HepG2 (cell line): ENCODE measurements around the gene TTC23. TPM values are rescaled to one million over a fixed set of nuclear protein-coding genes. Genes with fewer than 3 reads are reported as not detected.

ENCODE experiments used
- ATAC-seq: fragments of 200-7000 bp; cut with Tn5 transposase; 3 replicates; pipeline ENCODE4 v1.9.1; 2020; ENCODE audit warnings: mild to moderate bottlenecking, moderate library complexity
- BruUV-seq: library from RNA; stranded (reverse); fragments of 400-500 nt; replicated peaks from 2 replicates; lab custom pipeline; 2021; lab: Mats Ljungman, UMichigan
- CTCF ChIA-PET: fragments of 300-600 bp; formaldehyde crosslinking; extraction: SDS; loops from one replicate; lab custom pipeline; 2021; ENCODE audit warnings: low total read pairs, inconsistent platforms, low intra/inter-chr PET ratio; lab: Yijun Ruan, JAX
- POLR2A ChIA-PET: fragments of 350-600 bp; sonication (Branson Sonifier 250); formaldehyde crosslinking; loops from one replicate; lab custom pipeline; 2020; ENCODE audit warnings: antibody characterized with exemption, inconsistent platforms; lab: Yijun Ruan, JAX
- DNase-seq: peaks from one replicate; pipeline ENCODE4 v3.0.0-alpha.2; 2015; ENCODE audit warnings: low spot score
- FAIRE-seq: peaks from 3 replicates; lab custom pipeline; 2011; peaks lifted over from hg19 to GRCh38; lab: Jason Lieb, UNC
- H2AFZ ChIP-seq: one replicate; pipeline ENCODE4 v1.6.1; 2011; ENCODE audit warnings: low read length, inconsistent platforms
- H3K27ac ChIP-seq: fragments of 300-600 bp; 3 replicates; pipeline ENCODE4 v1.8.0; 2011; ENCODE audit warnings: mixed run types, mild to moderate bottlenecking, mixed read lengths, low read length, inconsistent platforms; ENCODE audit not compliant: insufficient read depth; ENCODE audit errors: extremely low read length
- H3K27me3 ChIP-seq, 2 experiments: fragments of 200-600 bp in 1 of 2; 2 replicates in 1 of 2; 3 replicates in 1 of 2; pipeline versions ENCODE4 v1.6.0 to v1.8.0; 2011; ENCODE audit warnings: low read length in 2 of 2, mild to moderate bottlenecking in 2 of 2, moderate library complexity in 2 of 2, inconsistent platforms in 1 of 2; ENCODE audit not compliant: insufficient read depth in 2 of 2, control insufficient read depth in 1 of 2
- H3K36me3 ChIP-seq, 2 experiments: fragments of 200-600 bp in 1 of 2; replicated peaks in 1 of 2; 2 replicates in 1 of 2; 3 replicates in 1 of 2; pipeline versions ENCODE4 v1.5.1 to v1.8.0; 2011; ENCODE audit warnings: low read length in 2 of 2, inconsistent platforms in 1 of 2; ENCODE audit not compliant: insufficient read depth in 2 of 2, control insufficient read depth in 1 of 2
- H3K4me1 ChIP-seq: 2 replicates; pipeline ENCODE4 v1.5.1; 2012; ENCODE audit warnings: low read length, inconsistent platforms; ENCODE audit not compliant: insufficient read depth
- H3K4me2 ChIP-seq: 2 replicates; pipeline ENCODE4 v1.6.0; 2011; ENCODE audit warnings: low read depth, low read length, inconsistent platforms
- H3K4me3 ChIP-seq, 3 experiments: fragments of 200-600 bp in 1 of 3; sonication (generic), shearing (Covaris generic) in 1 of 3; replicated peaks in 1 of 3; 2 replicates each; pipeline ENCODE4 v1.5.1; 2011 to 2016; ENCODE audit warnings: low read length in 3 of 3, inconsistent platforms in 2 of 3, low read depth in 2 of 3, mild to moderate bottlenecking in 2 of 3, control low read depth in 1 of 3, mixed read lengths in 1 of 3; ENCODE audit not compliant: insufficient read depth in 1 of 3
- H3K79me2 ChIP-seq: one replicate; pipeline ENCODE4 v1.6.1; 2011; ENCODE audit warnings: low read length, inconsistent platforms; ENCODE audit not compliant: insufficient read depth
- H3K9ac ChIP-seq: 2 replicates; pipeline ENCODE4 v1.6.0; 2011; ENCODE audit warnings: mild to moderate bottlenecking, low read depth, low read length, inconsistent platforms; ENCODE audit not compliant: insufficient read depth
- H3K9me3 ChIP-seq: 2 replicates; pipeline ENCODE4 v1.5.1; 2012; ENCODE audit warnings: mild to moderate bottlenecking, low read length
- H4K20me1 ChIP-seq: 2 replicates; pipeline ENCODE4 v1.6.0; 2011; ENCODE audit warnings: inconsistent platforms, mild to moderate bottlenecking, low read length, moderate library complexity; ENCODE audit not compliant: insufficient read depth
- AGO1 ChIP-seq: fragments of 200-400 bp; formaldehyde crosslinking; IDR thresholded peaks from 2 replicates; pipeline ENCODE4 v1.6.1; 2017; ENCODE audit warnings: mild to moderate bottlenecking, low read depth, low read length, moderate library complexity; ENCODE audit not compliant: poor library complexity, severe bottlenecking
- KLF12 ChIP-seq: sonication (generic); formaldehyde crosslinking; IDR thresholded peaks from 2 replicates; pipeline ENCODE4 v1.4.0; 2020; ENCODE audit warnings: missing genetic modification reagents, borderline replicate concordance
- POGZ ChIP-seq: sonication (generic); formaldehyde crosslinking; IDR thresholded peaks from 2 replicates; pipeline ENCODE4 v1.4.0; 2020; ENCODE audit warnings: mild to moderate bottlenecking, missing genetic modification reagents
- RAD51 ChIP-seq: fragments of 450-650 bp; IDR thresholded peaks from 2 replicates; pipeline ENCODE4 v1.6.1; 2016; ENCODE audit warnings: borderline replicate concordance
- TOPORS ChIP-seq: sonication (generic); formaldehyde crosslinking; IDR thresholded peaks from 2 replicates; pipeline ENCODE4 v1.8.0; 2023; ENCODE audit warnings: mild to moderate bottlenecking, missing genetic modification reagents
- ZFP1 ChIP-seq: IDR thresholded peaks from 2 replicates; pipeline ENCODE4 v1.6.1; 2016
- ZMYM4 ChIP-seq: sonication (generic); formaldehyde crosslinking; IDR thresholded peaks from 2 replicates; pipeline ENCODE4 v1.8.1; 2023; ENCODE audit warnings: mild to moderate bottlenecking, missing genetic modification reagents
- ZNF333 ChIP-seq: sonication (generic); formaldehyde crosslinking; IDR thresholded peaks from 2 replicates; pipeline ENCODE4 v1.4.0; 2020; ENCODE audit warnings: mild to moderate bottlenecking, missing genetic modification reagents, borderline replicate concordance
- ZNF337 ChIP-seq: sonication (generic); formaldehyde crosslinking; IDR thresholded peaks from 2 replicates; pipeline ENCODE4 v1.5.1; 2020; ENCODE audit warnings: missing genetic modification reagents, low read depth, mild to moderate bottlenecking, borderline replicate concordance
- ZNF44 ChIP-seq: sonication (generic); formaldehyde crosslinking; IDR thresholded peaks from 2 replicates; pipeline ENCODE4 v1.5.1; 2020; ENCODE audit warnings: mild to moderate bottlenecking, missing genetic modification reagents
- WGBS: methylation state at CpG from one replicate; pipeline ENCODE4 v1.1.6; 2017; ENCODE audit warnings: low lambda C conversion rate; 5-methylcytosine and 5-hydroxymethylcytosine counted together
- in situ Hi-C: cut with HindIII; loops from 2 replicates; pipeline ENCODE4 v1.10.0; 2017; ENCODE audit warnings: low pct_unique_long_range_greater_than_20kb; ENCODE audit not compliant: extremely low pct_ligation_motif_present
- intact Hi-C: fragments of 100-400 bp; cut with micrococcal nuclease; formaldehyde crosslinking; loops from one replicate; pipeline ENCODE4 v1.10.0; 2022; ENCODE audit not compliant: unreplicated experiment
- polyA plus RNA-seq, 8 experiments: library from polyadenylated mRNA; depleted of rRNA in 3 of 8; stranded (reverse) in 7 of 8; unstranded in 1 of 8; fragments of >200 nt; fragmentation: Illumina TruSeq in 4 of 8; extraction: Trizol in 4 of 8; gene quantifications; 2 replicates each; pipeline versions ENCODE4 v1.2.1 to v1.2.3, GENCODE V29; 2011 to 2016; ENCODE audit warnings: low read depth in 4 of 8, missing spikeins in 1 of 8, mixed read lengths in 1 of 8; ENCODE audit not compliant: insufficient read depth in 1 of 8
- total RNA-seq, 5 experiments: library from RNA; depleted of rRNA; stranded (reverse); fragments of >200 nt; fragmentation: Illumina TruSeq; extraction: Trizol; gene quantifications; 2 replicates each; pipeline ENCODE4 v1.2.3, GENCODE V29; 2016; ENCODE audit warnings: low read depth in 1 of 5
- TF ChIP-seq, protein P1 (sequence below): sonication (generic); formaldehyde crosslinking; IDR thresholded peaks from 2 replicates; pipeline ENCODE4 v1.4.0; 2020; ENCODE audit warnings: missing genetic modification reagents
- TF ChIP-seq, protein P2 (sequence below): sonication (generic); formaldehyde crosslinking; IDR thresholded peaks from 2 replicates; pipeline ENCODE4 v1.5.0; 2020; ENCODE audit warnings: mild to moderate bottlenecking, missing genetic modification reagents
- TF ChIP-seq, protein P3 (sequence below): sonication (generic); formaldehyde crosslinking; IDR thresholded peaks from 2 replicates; pipeline ENCODE4 v1.5.0; 2020; ENCODE audit warnings: mild to moderate bottlenecking, low read depth, missing genetic modification reagents, borderline replicate concordance
- TF ChIP-seq, protein P4 (sequence below): sonication (generic); formaldehyde crosslinking; IDR thresholded peaks from 2 replicates; pipeline ENCODE4 v1.8.1; 2023; ENCODE audit warnings: mild to moderate bottlenecking, inconsistent platforms, moderate library complexity, missing genetic modification reagents, borderline replicate concordance
- TF ChIP-seq, protein P5 (sequence below): IDR thresholded peaks from 2 replicates; pipeline ENCODE4 v1.6.1; 2012; ENCODE audit warnings: inconsistent platforms

Gene TTC23
- total and polyA plus RNA-seq, 2 of the 13 experiments (the other 11 are each of a cell fraction or from before 2014, with no cell fraction given): 1.6 to 11.7 TPM

DNA sequence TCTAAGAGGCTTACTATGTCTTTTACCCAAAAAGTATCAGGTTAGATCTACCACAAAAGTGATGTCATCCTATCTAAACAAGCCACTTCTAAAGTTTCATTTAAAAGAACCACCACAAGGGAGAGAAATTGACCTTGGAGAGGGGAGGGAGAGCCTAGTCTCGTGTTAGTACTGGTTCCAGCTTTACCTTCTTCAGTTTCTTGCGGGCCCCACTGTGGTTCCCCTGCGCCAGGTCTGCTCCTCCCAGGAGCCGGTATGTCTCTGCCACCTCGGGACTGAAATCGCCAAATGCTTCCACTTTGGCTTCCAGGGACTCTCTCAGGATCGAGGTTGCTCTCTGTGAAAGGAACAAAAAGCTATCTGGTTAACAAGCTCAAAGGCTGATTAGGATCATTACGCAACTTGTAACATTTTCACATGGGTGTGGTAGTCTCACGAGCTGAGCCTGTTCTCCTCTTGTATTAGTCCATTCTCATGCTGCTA is 93.4 kb downstream of the TTC23 start (continued):
- TF ChIP-seq, protein P1, sequence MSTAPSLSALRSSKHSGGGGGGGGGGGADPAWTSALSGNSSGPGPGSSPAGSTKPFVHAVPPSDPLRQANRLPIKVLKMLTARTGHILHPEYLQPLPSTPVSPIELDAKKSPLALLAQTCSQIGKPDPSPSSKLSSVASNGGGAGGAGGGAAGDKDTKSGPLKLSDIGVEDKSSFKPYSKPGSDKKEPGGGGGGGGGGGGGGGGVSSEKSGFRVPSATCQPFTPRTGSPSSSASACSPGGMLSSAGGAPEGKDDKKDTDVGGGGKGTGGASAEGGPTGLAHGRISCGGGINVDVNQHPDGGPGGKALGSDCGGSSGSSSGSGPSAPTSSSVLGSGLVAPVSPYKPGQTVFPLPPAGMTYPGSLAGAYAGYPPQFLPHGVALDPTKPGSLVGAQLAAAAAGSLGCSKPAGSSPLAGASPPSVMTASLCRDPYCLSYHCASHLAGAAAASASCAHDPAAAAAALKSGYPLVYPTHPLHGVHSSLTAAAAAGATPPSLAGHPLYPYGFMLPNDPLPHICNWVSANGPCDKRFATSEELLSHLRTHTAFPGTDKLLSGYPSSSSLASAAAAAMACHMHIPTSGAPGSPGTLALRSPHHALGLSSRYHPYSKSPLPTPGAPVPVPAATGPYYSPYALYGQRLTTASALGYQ (CRISPR knock-in tag): no peak
- TF ChIP-seq RAD51 (no peak), ZMYM4 (0 out of 2 replicates have a peak, but pooled peaks have one; percentile 17), ZNF333 (CRISPR knock-in tag) (peak; percentile 39; the same call in 1 of the 2 replicates), POGZ (CRISPR knock-in tag) (0 out of 2 replicates have a peak, but pooled peaks have one; percentile 27)

DNA sequence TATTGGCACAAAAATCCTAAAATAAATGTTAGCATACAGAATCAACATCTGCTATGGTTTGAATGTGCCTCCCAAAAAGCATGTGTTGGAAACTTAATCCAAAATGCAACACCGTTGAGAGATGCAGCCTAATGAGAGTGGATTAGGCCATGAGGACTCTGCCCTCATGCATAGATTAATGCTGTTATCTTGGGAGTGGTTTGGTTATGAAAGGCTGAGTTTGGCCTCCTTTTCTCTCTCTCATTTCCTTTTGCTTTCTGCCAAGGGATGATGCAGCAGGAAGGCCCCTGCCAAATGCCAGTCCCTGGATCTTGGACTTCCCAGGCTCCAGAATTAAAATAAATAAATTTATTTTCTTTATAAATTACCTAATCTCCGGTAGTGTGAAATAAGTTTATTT is 95.1 kb downstream of the TTC23 start:
- POLR2A ChIA-PET: no interaction called here
- CTCF ChIA-PET: no interaction called here
- H3K9me3 ChIP-seq: no peaks in the 10 kb centered on the region
- H3K4me2 ChIP-seq: no peak overlapping the region
- H2AFZ ChIP-seq: no peak overlapping the region
- peaks cover 15% of the 10 kb centered on the region for H3K4me1 ChIP-seq
- no peak overlapping the region for H3K4me3 ChIP-seq
- in situ Hi-C loops (no loop called here), intact Hi-C loops (no loop called here)
- no peaks in the 10 kb centered on the region for H3K27me3 ChIP-seq
- H3K79me2 ChIP-seq: no peaks in the 10 kb centered on the region
- WGBS: 83% methylated on average over 2 of the region's 2 CpGs
- no peak overlapping the region for H3K9ac ChIP-seq
- BruUV-seq: no TSS peak
- DNase-seq: no peak
- H3K27ac ChIP-seq: no peak overlapping the region
- H4K20me1 ChIP-seq: no peaks in the 10 kb centered on the region
- peak; percentile 18 for FAIRE-seq
- ATAC-seq: no peak
- peaks cover 1 to 7% of the 10 kb centered on the region in 2 experiments; a peak in 3 of 5 replicates for H3K36me3 ChIP-seq
- TF ChIP-seq, protein P2, sequence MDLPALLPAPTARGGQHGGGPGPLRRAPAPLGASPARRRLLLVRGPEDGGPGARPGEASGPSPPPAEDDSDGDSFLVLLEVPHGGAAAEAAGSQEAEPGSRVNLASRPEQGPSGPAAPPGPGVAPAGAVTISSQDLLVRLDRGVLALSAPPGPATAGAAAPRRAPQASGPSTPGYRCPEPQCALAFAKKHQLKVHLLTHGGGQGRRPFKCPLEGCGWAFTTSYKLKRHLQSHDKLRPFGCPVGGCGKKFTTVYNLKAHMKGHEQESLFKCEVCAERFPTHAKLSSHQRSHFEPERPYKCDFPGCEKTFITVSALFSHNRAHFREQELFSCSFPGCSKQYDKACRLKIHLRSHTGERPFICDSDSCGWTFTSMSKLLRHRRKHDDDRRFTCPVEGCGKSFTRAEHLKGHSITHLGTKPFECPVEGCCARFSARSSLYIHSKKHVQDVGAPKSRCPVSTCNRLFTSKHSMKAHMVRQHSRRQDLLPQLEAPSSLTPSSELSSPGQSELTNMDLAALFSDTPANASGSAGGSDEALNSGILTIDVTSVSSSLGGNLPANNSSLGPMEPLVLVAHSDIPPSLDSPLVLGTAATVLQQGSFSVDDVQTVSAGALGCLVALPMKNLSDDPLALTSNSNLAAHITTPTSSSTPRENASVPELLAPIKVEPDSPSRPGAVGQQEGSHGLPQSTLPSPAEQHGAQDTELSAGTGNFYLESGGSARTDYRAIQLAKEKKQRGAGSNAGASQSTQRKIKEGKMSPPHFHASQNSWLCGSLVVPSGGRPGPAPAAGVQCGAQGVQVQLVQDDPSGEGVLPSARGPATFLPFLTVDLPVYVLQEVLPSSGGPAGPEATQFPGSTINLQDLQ (CRISPR knock-in tag): no peak
- TF ChIP-seq KLF12 (CRISPR knock-in tag) (no peak), TOPORS (CRISPR knock-in tag) (no peak), ZNF337 (no peak), ZFP1 (CRISPR knock-in tag) (no peak), AGO1 (no peak), ZNF44 (CRISPR knock-in tag) (no peak)
- TF ChIP-seq, protein P3, sequence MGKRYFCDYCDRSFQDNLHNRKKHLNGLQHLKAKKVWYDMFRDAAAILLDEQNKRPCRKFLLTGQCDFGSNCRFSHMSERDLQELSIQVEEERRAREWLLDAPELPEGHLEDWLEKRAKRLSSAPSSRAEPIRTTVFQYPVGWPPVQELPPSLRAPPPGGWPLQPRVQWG (CRISPR knock-in tag): no peak
- TF ChIP-seq, protein P4, sequence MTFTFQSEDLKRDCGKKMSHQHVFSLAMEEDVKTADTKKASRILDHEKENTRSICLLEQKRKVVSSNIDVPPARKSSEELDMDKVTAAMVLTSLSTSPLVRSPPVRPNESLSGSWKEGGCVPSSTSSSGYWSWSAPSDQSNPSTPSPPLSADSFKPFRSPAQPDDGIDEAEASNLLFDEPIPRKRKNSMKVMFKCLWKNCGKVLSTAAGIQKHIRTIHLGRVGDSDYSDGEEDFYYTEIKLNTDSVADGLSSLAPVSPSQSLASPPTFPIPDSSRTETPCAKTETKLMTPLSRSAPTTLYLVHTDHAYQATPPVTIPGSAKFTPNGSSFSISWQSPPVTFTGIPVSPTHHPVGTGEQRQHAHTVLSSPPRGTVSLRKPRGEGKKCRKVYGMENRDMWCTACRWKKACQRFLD (CRISPR knock-in tag): no peak
- TF ChIP-seq, protein P5, sequence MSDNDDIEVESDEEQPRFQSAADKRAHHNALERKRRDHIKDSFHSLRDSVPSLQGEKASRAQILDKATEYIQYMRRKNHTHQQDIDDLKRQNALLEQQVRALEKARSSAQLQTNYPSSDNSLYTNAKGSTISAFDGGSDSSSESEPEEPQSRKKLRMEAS: no peak
